ENCODE data around the gene BAZ1A. TPM values are rescaled to one million over a fixed set of nuclear protein-coding genes. Genes with fewer than 3 reads are reported as not detected.

Gene BAZ1A
- total and polyA plus RNA-seq, 2 experiments from 2014 or later = 9.4 to 13.8 TPM

- Histone ChIP-seq H2AFZ (no peak overlapping the region), H3K79me2 (ENCODE audit: insufficient read depth) (peaks cover 38% of the 10 kb centered on the region), H3K9me3 (ENCODE audit: low read depth) (no peaks in the 10 kb centered on the region), H3K4me3 (peak overlapping the region; percentile 81), H3F3A (ENCODE audit: insufficient read depth) (peaks cover 50% of the 10 kb centered on the region), H3K4me1 (ENCODE audit: insufficient read depth) (peaks cover 44% of the 10 kb centered on the region), H3K9ac (peak overlapping the region; percentile 92), H3K4me2 (ENCODE audit: unreplicated experiment) (peak overlapping the region; percentile 99), H3K27me3 (replicated peaks; ENCODE audit: insufficient read depth) (no peaks in the 10 kb centered on the region), H3K27ac (peak overlapping the region; percentile 89), H3K36me3 (ENCODE audit: low read depth) (peaks cover 8% of the 10 kb centered on the region), H3K9me2 (ENCODE audit: insufficient read depth) (no peaks in the 10 kb centered on the region), H4K20me1 (ENCODE audit: insufficient read depth) (no peaks in the 10 kb centered on the region)
- no peak for TF ChIP-seq EZH2phosphoT487 (IDR thresholded peaks at IDR 0.05; ENCODE audit: insufficient read depth, low read depth)
- TF ChIP-seq EZH2 (IDR thresholded peaks at IDR 0.05; ENCODE audit: insufficient read depth, poor library complexity, severe bottlenecking) = no peak
- WGBS, 2 experiments (ENCODE audit: low coverage in 1 of 2, low lambda C conversion rate in 2 of 2, missing lambda C conversion rate in 2 of 2) = 38 to 41% methylated on average over 4 of the region's 4 CpGs
- peak; percentile 40 for DNase-seq
- in situ Hi-C loops (cut with MboI) = no loop called here
Observed at GRCh38 chr14:34711796-34712712, 163.1 kb downstream of the BAZ1A start.

GRCh38 chr14:34711169-34711568 lies 164.0 kb downstream of the BAZ1A start:
- H4K20me1 ChIP-seq (ENCODE audit: insufficient read depth) = no peaks in the 10 kb centered on the region
- no peaks in the 10 kb centered on the region for H3K9me3 ChIP-seq (ENCODE audit: low read depth)
- peak overlapping the region; percentile 89 for H3K27ac ChIP-seq
- peak overlapping the region; percentile 56 for H3K9ac ChIP-seq
- H2AFZ ChIP-seq = no peak overlapping the region
- 1 to 2% methylated on average over 3 of the region's 3 CpGs for WGBS, 2 experiments (ENCODE audit: low coverage in 1 of 2, low lambda C conversion rate in 2 of 2, missing lambda C conversion rate in 2 of 2)
- no peaks in the 10 kb centered on the region for H3K9me2 ChIP-seq (ENCODE audit: insufficient read depth)
- peaks cover 44% of the 10 kb centered on the region for H3K4me1 ChIP-seq (ENCODE audit: insufficient read depth)
- peaks cover 38% of the 10 kb centered on the region for H3K79me2 ChIP-seq (ENCODE audit: insufficient read depth)
- H3F3A ChIP-seq (ENCODE audit: insufficient read depth) = peaks cover 50% of the 10 kb centered on the region
- peak overlapping the region; percentile 99 for H3K4me2 ChIP-seq (ENCODE audit: unreplicated experiment)
- TF ChIP-seq EZH2 (IDR thresholded peaks at IDR 0.05; ENCODE audit: insufficient read depth, poor library complexity, severe bottlenecking) (no peak), EZH2phosphoT487 (IDR thresholded peaks at IDR 0.05; ENCODE audit: insufficient read depth, low read depth) (no peak)
- H3K27me3 ChIP-seq (replicated peaks; ENCODE audit: insufficient read depth) = no peaks in the 10 kb centered on the region
- peak; percentile 94 for DNase-seq
- in situ Hi-C loops (cut with MboI) = no loop called here
- peaks cover 8% of the 10 kb centered on the region for H3K36me3 ChIP-seq (ENCODE audit: low read depth)
- H3K4me3 ChIP-seq = peak overlapping the region; percentile 81

DNA sequence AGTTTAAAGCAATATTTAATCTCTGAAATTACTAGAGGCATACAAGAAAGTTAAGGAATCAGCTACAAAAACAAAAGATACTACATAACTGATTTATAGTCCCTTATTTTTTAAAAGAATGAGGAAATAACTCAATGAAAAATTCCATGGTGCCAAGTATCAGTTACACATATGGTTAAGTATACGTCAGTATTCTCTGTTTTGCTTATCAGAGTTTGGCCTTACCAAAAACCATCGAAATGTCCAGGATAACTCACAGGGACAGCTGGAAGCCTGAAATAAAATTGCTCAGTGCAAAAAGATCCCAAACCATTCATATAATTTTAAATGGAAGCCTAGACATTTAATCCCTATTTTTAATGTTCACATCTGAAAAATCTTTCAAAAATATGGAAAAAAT lies 164.4 kb downstream of the BAZ1A start:
- H3K36me3 ChIP-seq (ENCODE audit: low read depth) = peaks cover 8% of the 10 kb centered on the region
- peak; percentile 27 for DNase-seq
- no peak for TF ChIP-seq EZH2phosphoT487 (IDR thresholded peaks at IDR 0.05; ENCODE audit: insufficient read depth, low read depth)
- TF ChIP-seq EZH2 (IDR thresholded peaks at IDR 0.05; ENCODE audit: insufficient read depth, poor library complexity, severe bottlenecking) = no peak
- H4K20me1 ChIP-seq (ENCODE audit: insufficient read depth) = no peaks in the 10 kb centered on the region
- H3K27ac ChIP-seq = peak overlapping the region; percentile 89
- peaks cover 50% of the 10 kb centered on the region for H3F3A ChIP-seq (ENCODE audit: insufficient read depth)
- peak overlapping the region; percentile 56 for H3K9ac ChIP-seq
- no peaks in the 10 kb centered on the region for H3K27me3 ChIP-seq (replicated peaks; ENCODE audit: insufficient read depth)
- peaks cover 38% of the 10 kb centered on the region for H3K79me2 ChIP-seq (ENCODE audit: insufficient read depth)
- 1% methylated on average over 2 of the region's 2 CpGs for WGBS, 2 experiments (ENCODE audit: low coverage in 1 of 2, low lambda C conversion rate in 2 of 2, missing lambda C conversion rate in 2 of 2)
- in situ Hi-C loops (cut with MboI) = no loop called here
- peak overlapping the region; percentile 81 for H3K4me3 ChIP-seq
- H3K9me2 ChIP-seq (ENCODE audit: insufficient read depth) = no peaks in the 10 kb centered on the region
- H3K9me3 ChIP-seq (ENCODE audit: low read depth) = no peaks in the 10 kb centered on the region
- H3K4me1 ChIP-seq (ENCODE audit: insufficient read depth) = peaks cover 44% of the 10 kb centered on the region
- no peak overlapping the region for H2AFZ ChIP-seq
- peak overlapping the region; percentile 99 for H3K4me2 ChIP-seq (ENCODE audit: unreplicated experiment)

GRCh38 chr14:34710006-34710405 lies 165.2 kb downstream of the BAZ1A start:
- Histone ChIP-seq H3K9me2 (ENCODE audit: insufficient read depth) (no peaks in the 10 kb centered on the region), H3K4me2 (ENCODE audit: unreplicated experiment) (peak overlapping the region; percentile 99), H3K36me3 (ENCODE audit: low read depth) (peaks cover 8% of the 10 kb centered on the region), H3F3A (ENCODE audit: insufficient read depth) (peaks cover 45% of the 10 kb centered on the region), H3K4me1 (ENCODE audit: insufficient read depth) (peaks cover 39% of the 10 kb centered on the region), H3K9ac (peak overlapping the region; percentile 56; the same call in 1 of the 2 replicates), H3K9me3 (ENCODE audit: low read depth) (no peaks in the 10 kb centered on the region), H2AFZ (no peak overlapping the region), H3K79me2 (ENCODE audit: insufficient read depth) (peaks cover 38% of the 10 kb centered on the region), H3K4me3 (peak overlapping the region; percentile 81; the same call in 1 of the 2 replicates), H3K27ac (peak overlapping the region; percentile 89), H4K20me1 (ENCODE audit: insufficient read depth) (no peaks in the 10 kb centered on the region), H3K27me3 (replicated peaks; ENCODE audit: insufficient read depth) (no peaks in the 10 kb centered on the region)
- in situ Hi-C loops (cut with MboI) = no loop called here
- TF ChIP-seq EZH2phosphoT487 (IDR thresholded peaks at IDR 0.05; ENCODE audit: insufficient read depth, low read depth) = no peak
- no peak for TF ChIP-seq EZH2 (IDR thresholded peaks at IDR 0.05; ENCODE audit: insufficient read depth, poor library complexity, severe bottlenecking)
- 89 to 100% methylated on average over 1 of the region's 1 CpG for WGBS, 2 experiments (ENCODE audit: low coverage in 1 of 2, low lambda C conversion rate in 2 of 2, missing lambda C conversion rate in 2 of 2)
- no peak for DNase-seq
